MG63 (cell line): ENCODE results near the gene PLXNB3. TPM values are rescaled to one million over a fixed set of nuclear protein-coding genes. Genes with fewer than 3 reads are reported as not detected.

Experiments used
- DNase-seq: peaks from one replicate; pipeline ENCODE4 v3.0.0-alpha.2; 2020
- H3K27me3 ChIP-seq: fragments of 250-450 bp; sonication (Bioruptor Pico); 2 replicates; pipeline ENCODE4 v1.5.1; 2020; ENCODE audit warnings: mild to moderate bottlenecking, moderate library complexity
- H3K36me3 ChIP-seq: fragments of 250-450 bp; sonication (Bioruptor Pico); 2 replicates; pipeline ENCODE4 v1.5.1; 2020; ENCODE audit warnings: mild to moderate bottlenecking, moderate library complexity
- H3K4me3 ChIP-seq: fragments of 250-450 bp; sonication (Bioruptor Pico); 2 replicates; pipeline ENCODE4 v1.5.1; 2020; ENCODE audit warnings: mild to moderate bottlenecking, moderate library complexity
- H3K9me3 ChIP-seq: fragments of 250-450 bp; sonication (Bioruptor Pico); 2 replicates; pipeline ENCODE4 v1.5.1; 2020; ENCODE audit warnings: mild to moderate bottlenecking, moderate library complexity
- total RNA-seq: library from RNA; depleted of rRNA; stranded (reverse); fragments of >200 nt; shearing (Covaris generic); gene quantifications from 2 replicates; pipeline ENCODE4 v1.2.3, GENCODE V29; 2014; ENCODE audit warnings: low replicate concordance

The PLXNB3 gene
- total RNA-seq, 1 experiment from 2014 or later = 7.5 TPM

GRCh38 chrX:153776120-153776599 lies 12.1 kb downstream of the PLXNB3 start:
- no peak for DNase-seq
- H3K4me3 ChIP-seq = no peak overlapping the region

DNA sequence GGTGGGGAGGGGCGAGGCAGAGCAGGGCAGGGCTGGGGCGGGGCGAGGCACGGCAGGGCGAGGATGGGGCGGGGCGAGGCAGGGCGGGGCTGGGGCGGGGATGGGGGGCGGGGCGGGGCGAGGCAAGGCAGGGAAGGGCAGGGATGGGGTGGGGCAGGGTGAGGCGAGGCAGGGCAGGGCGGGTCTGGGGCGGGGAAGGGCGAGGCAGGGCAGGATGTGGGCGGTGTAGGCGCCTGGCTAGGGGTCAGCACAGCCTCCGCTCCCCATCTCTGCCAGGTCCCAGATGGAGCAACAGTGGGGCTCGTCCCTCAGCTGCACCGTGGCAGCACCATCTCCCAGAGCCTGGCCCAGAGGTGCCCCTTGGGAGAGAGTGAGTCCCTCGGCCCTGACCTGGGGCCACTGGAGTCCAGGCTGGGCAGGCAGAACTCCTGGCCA lies 12.6 kb downstream of the PLXNB3 start:
- H3K4me3 ChIP-seq = no peak overlapping the region
- no peak for DNase-seq

More at GRCh38 chrX:153776120-153776599, 12.1 kb downstream of the PLXNB3 start:
- Histone ChIP-seq H3K9me3 (no peaks in the 10 kb centered on the region), H3K27me3 (no peaks in the 10 kb centered on the region), H3K36me3 (no peaks in the 10 kb centered on the region)

DNA sequence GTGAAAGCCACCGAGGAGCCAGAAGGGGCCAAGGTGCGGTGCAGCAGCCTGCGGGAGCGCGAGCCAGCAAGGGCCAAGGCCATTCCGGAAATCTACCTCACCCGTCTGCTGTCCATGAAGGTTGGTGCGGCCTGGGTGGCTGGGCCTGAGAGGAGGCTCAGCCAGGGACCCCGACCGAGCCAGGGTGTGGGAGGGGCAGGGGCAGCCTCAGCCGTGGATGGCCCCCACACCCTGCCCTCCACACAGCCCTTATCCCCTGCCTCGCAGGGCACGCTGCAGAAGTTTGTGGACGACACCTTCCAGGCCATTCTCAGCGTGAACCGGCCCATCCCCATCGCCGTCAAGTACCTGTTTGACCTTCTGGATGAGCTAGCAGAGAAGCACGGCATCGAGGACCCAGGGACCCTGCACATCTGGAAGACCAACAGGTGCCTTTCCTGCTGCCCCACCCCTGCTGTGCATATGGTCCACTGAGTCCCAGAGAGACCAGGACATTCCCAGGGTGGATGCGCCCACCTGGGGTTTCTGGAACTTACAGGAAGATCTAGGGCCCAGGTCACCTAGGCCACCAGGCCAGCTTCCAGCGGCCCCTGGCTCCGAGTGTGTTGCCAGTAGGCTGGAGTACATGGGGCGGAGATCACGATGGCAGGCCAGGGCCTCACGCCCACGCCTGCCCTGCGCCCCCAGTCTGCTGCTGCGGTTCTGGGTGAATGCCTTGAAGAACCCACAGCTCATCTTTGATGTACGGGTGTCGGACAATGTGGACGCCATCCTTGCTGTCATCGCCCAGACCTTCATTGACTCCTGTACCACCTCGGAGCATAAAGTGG lies 13.4 kb downstream of the PLXNB3 start:
- DNase-seq = no peak
- Histone ChIP-seq H3K4me3 (no peak overlapping the region), H3K36me3 (no peaks in the 10 kb centered on the region), H3K27me3 (no peaks in the 10 kb centered on the region), H3K9me3 (no peaks in the 10 kb centered on the region)

More for the DNA sequence above, 12.6 kb downstream of the PLXNB3 start:
- H3K9me3 ChIP-seq = no peaks in the 10 kb centered on the region
- no peaks in the 10 kb centered on the region for H3K36me3 ChIP-seq
- no peaks in the 10 kb centered on the region for H3K27me3 ChIP-seq

GRCh38 chrX:153778181-153778580 lies 14.1 kb downstream of the PLXNB3 start:
- no peaks in the 10 kb centered on the region for H3K9me3 ChIP-seq
- DNase-seq = no peak
- H3K36me3 ChIP-seq = no peaks in the 10 kb centered on the region
- no peak overlapping the region for H3K4me3 ChIP-seq
- H3K27me3 ChIP-seq = no peaks in the 10 kb centered on the region

- DNase-seq = no peak
- Histone ChIP-seq H3K27me3 (no peaks in the 10 kb centered on the region), H3K36me3 (no peaks in the 10 kb centered on the region), H3K4me3 (no peak overlapping the region), H3K9me3 (no peaks in the 10 kb centered on the region)
Observed at GRCh38 chrX:153778684-153779101, 14.6 kb downstream of the PLXNB3 start.

DNA sequence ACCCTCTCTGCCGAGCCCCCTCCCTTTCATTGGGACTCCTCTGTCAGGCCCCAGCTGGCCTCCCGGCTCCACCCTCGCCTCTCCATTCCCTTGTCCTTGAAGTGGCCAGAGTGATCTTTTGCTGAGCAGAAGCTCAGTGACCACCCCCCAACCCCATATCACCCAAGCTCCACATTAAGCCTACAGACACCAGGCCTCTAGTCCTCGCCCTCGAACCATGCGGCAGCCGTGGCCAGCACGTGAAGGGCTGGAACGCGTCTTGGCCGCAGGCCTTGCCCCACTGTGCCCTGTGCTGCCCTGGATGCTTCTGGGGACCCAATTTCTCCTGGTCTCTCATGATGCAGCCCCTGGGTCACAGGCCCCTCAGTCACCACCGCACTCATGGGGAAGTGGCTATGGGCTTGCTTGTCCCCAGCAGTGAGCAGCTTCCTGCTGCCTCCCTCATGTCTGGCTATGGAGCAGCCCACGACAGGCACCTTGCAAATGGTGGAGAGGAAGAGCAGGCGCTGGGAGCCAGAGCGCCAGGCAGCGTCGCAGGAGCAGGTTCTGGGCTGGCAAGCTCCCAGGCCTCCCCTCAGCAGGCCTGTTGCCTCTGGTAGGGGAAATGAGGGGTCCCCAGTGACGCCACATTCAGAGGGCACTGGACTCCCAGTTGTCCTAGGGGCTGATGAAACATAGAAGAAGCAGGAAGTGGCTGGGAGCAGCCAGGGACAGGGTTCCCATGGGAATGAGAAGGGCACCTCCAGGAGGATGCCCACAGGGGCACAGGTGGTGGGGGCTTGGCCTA lies 16.0 kb downstream of the PLXNB3 start:
- Histone ChIP-seq H3K9me3 (no peaks in the 10 kb centered on the region), H3K36me3 (no peaks in the 10 kb centered on the region), H3K27me3 (no peaks in the 10 kb centered on the region), H3K4me3 (no peak overlapping the region)
- no peak for DNase-seq

- no peaks in the 10 kb centered on the region for H3K27me3 ChIP-seq
- H3K9me3 ChIP-seq = no peaks in the 10 kb centered on the region
- no peaks in the 10 kb centered on the region for H3K36me3 ChIP-seq
- no peak for DNase-seq
- H3K4me3 ChIP-seq = no peak within 1 kb of the TSS
Observed at GRCh38 chrX:153780678-153781427, 16.8 kb downstream of the PLXNB3 start, which contains the start of gene SRPK3. SRPK3 (plus strand) TSS chrX:153781041; CDS start chrX:153781087, 46 bp downstream.

GRCh38 chrX:153781428-153782047 lies 17.5 kb downstream of the PLXNB3 start:
- Histone ChIP-seq H3K4me3 (no peak overlapping the region), H3K36me3 (no peaks in the 10 kb centered on the region), H3K27me3 (no peaks in the 10 kb centered on the region), H3K9me3 (no peaks in the 10 kb centered on the region)
- no peak for DNase-seq

DNA sequence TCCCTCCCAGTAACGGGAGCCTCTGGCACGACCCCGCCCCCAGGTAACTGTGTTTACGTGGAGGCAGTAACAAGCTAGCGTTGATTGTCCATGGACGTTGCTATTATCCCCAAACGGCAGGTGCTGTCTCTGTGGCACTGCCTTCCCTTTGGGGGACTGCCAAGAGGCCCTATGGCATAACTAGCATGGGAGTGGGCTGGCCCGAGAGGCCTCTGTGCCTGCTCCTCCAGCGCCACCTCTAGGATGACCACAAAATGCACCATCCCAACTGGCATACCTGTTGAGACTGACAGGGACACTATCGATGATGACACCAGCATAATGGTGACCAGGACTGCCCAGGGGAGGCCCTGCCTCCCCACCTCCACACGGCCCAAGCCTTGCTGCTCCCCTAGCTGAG lies 18.3 kb downstream of the PLXNB3 start:
- no peaks in the 10 kb centered on the region for H3K27me3 ChIP-seq
- no peaks in the 10 kb centered on the region for H3K9me3 ChIP-seq
- no peaks in the 10 kb centered on the region for H3K36me3 ChIP-seq
- no peak overlapping the region for H3K4me3 ChIP-seq
- DNase-seq = no peak

DNA sequence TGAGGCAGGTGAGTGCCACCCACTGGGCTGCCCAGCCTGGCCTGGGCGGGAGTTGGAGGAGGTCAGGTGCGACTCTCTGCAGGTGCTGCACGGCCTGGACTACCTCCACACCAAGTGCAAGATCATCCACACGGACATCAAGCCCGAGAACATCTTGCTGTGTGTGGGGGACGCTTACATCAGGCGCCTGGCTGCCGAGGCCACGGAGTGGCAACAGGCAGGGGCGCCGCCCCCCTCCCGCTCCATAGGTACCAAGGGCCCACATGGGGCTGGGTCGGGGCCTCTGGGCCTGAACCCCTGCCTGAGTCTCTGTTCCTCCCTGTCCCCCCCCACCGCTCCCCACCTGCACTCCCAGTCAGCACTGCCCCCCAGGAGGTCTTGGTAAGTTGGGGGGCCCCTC lies 18.8 kb downstream of the PLXNB3 start:
- Histone ChIP-seq H3K36me3 (no peaks in the 10 kb centered on the region), H3K9me3 (no peaks in the 10 kb centered on the region), H3K4me3 (no peak overlapping the region), H3K27me3 (no peaks in the 10 kb centered on the region)
- DNase-seq = no peak

DNA sequence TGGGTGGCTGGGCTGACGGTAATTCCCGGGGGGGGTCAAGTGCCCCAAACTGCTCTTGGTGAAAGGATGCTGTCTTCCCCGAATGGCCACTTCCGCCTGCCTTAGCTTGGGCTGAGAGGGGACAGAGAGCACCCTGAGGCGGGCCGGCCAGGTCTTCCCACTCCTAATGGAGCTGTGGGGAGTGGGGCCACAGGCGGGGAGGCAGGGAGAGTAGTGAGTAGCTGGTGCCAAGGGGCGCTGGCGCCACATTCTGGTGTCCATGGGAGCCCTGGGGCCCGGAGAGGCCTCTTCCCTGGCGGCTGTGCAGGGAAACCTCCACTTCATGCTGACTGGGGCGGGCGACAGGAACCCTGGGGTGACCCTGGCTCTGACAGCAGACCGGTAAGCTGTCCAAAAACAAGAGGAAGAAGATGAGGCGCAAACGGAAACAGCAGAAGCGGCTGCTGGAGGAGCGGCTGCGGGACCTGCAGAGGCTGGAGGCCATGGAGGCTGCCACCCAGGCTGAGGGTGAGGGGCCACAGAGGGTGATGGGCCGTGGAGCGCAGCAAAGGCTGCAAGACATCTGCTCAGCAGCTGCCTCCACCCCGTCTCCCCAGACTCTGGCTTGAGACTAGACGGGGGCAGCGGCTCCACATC lies 19.4 kb downstream of the PLXNB3 start:
- Histone ChIP-seq H3K9me3 (no peaks in the 10 kb centered on the region), H3K36me3 (no peaks in the 10 kb centered on the region), H3K4me3 (no peak overlapping the region), H3K27me3 (no peaks in the 10 kb centered on the region)
- no peak for DNase-seq

DNA sequence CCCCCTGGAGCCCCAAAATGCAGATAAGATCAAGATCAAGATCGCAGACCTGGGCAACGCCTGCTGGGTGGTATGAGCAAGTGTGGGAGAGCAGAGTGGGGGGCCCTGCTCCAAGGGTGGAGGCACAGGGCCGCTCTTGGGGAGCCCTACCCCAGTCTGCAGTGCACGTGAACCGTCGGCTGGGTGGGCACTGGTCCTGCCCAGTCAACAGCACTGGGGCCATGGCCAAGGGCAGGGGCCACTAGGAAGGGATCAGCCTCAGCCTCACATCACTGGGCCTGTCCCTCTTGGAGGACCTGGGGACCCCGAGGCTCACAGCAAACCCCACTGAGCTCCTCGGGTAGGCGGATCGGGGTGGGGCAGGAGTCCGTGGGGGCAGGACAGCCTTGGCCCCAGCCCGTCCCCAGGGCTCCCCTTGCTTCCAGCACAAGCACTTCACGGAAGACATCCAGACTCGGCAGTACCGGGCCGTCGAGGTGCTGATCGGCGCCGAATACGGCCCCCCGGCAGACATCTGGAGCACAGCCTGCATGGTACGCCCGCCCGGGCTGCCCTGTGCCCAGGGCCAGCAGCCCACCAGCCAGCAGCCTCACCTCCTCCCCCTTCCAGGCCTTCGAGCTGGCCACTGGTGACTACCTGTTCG lies 20.4 kb downstream of the PLXNB3 start:
- Histone ChIP-seq H3K4me3 (no peak overlapping the region), H3K27me3 (no peaks in the 10 kb centered on the region), H3K36me3 (no peaks in the 10 kb centered on the region), H3K9me3 (no peaks in the 10 kb centered on the region)
- DNase-seq = no peak

DNA sequence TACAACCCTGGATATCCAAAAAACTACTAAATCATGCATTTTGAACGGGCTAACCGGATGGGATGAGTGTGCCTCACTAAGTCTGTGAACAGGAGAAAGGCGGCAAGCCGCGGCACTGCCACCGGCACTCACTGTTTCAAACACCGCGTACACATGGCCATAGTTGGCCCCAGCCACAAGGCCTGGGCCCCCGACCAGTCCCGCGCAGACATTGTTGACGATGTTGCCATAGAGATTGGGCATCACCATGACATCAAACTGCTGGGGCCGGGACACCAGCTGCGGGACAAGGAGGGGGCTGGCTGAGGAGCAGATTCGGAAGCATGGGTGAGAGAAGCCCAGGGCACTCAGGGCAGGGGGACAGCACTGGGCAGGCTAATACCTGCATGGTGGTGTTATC lies 22.6 kb downstream of the PLXNB3 start:
- no peak for DNase-seq
- H3K36me3 ChIP-seq = no peaks in the 10 kb centered on the region
- no peaks in the 10 kb centered on the region for H3K27me3 ChIP-seq
- H3K9me3 ChIP-seq = no peaks in the 10 kb centered on the region
- no peak overlapping the region for H3K4me3 ChIP-seq

DNA sequence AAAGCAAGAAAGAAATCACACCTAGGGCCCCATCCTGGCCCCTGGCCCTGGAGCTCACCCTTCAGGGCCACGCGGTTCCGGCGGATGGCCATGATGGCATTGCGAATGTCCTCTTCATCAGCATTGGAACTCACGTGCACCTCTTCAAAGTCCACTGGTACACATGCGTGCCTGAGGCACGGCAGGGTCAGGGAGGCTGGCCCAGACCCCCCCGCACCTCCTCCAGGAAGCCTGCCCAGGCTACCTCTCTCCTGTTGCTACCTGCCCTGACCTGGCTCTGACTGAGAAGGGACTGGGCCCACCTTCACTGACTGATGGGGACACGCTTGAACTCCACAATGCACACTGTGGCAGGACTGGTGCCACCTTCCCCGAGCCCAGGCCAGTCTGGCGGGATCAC lies 25.6 kb downstream of the PLXNB3 start:
- no peaks in the 10 kb centered on the region; the same call in 1 of the 2 replicates for H3K36me3 ChIP-seq
- no peaks in the 10 kb centered on the region for H3K9me3 ChIP-seq
- no peak for DNase-seq
- H3K4me3 ChIP-seq = no peak overlapping the region
- H3K27me3 ChIP-seq = no peaks in the 10 kb centered on the region

DNA sequence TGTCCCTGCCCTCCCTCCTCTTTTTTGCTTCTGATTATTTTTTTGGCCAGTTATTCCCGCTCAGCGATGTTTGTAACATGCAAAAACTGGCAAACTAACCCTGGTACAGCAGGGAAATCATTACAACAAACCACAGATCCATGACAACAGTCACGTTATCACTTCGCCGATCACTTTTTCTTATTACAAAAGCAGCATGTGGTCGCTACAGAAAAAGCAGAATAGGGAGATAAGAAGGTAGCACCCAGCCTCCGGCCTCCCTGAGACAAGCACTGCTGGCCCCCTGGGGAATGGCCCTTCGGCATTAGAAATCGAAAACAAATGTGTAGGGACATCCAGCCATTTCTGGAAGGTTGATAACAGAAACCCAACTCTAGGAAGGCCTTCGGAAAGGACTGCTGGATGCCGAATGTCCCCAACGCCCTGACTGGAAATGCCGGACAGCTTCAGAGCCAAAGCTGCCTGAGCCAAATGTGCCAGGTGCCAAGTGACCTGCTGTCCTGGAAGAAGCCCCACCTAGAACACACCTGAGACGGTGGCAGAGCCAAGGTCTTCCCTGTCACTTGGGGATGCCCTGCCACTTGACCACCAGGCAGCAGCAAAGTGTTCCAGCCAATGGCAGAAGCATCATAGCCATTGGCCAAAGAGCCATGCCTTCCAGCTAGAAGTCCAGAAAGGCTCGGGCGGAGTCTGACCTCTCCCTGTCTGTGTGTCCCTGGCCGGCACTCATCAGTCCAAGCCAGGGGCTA lies 27.2 kb downstream of the PLXNB3 start:
- Histone ChIP-seq H3K27me3 (no peaks in the 10 kb centered on the region), H3K4me3 (no peak overlapping the region), H3K9me3 (no peaks in the 10 kb centered on the region), H3K36me3 (no peaks in the 10 kb centered on the region; the same call in 1 of the 2 replicates)
- no peak for DNase-seq
